GM19324 (cell line): ENCODE measurements around the gene SCAND1.
A peak's percentile ranks its signal among the peaks of the same experiment; 100 is the strongest.
"Not testable (repeated sequence)": the region's sequence is repeated elsewhere in the genome, so short reads cannot be mapped to it uniquely, and the experiment has no call there.

ENCODE experiments used
- ATAC-seq: cut with Tn5 transposase; IDR thresholded peaks from one replicate; pipeline ENCODE4 v1.9.1; 2021; ENCODE audit warnings: mild to moderate bottlenecking, moderate library complexity; ENCODE audit not compliant: unreplicated experiment, low FRiP score

Gene SCAND1

GRCh38 chr20:35963878-35964277 is 9.6 kb upstream of the SCAND1 start:
- ATAC-seq, result no peak

- not testable (repeated sequence) for ATAC-seq
Measured at GRCh38 chr20:35959291-35959690, 5.0 kb upstream of the SCAND1 start.

- no peak for ATAC-seq
Measured at GRCh38 chr20:35956616-35957015, 2.3 kb upstream of the SCAND1 start.

- no peak for ATAC-seq
Measured at GRCh38 chr20:35954907-35955251, 577 bp upstream of the SCAND1 start.

GRCh38 chr20:35953387-35954199 is 709 bp downstream of the SCAND1 start:
- peak; percentile 28 for ATAC-seq

GRCh38 chr20:35952480-35953386 is 1.6 kb downstream of the SCAND1 start:
- ATAC-seq, result no peak

GRCh38 chr20:35952080-35952479 is 2.2 kb downstream of the SCAND1 start:
- not testable (repeated sequence) for ATAC-seq

GRCh38 chr20:35950093-35950492 is 4.2 kb downstream of the SCAND1 start:
- ATAC-seq, result no peak

GRCh38 chr20:35947907-35948306 is 6.4 kb downstream of the SCAND1 start:
- no peak for ATAC-seq

- ATAC-seq, result no peak
Measured at GRCh38 chr20:35947489-35947888, 6.8 kb downstream of the SCAND1 start.

GRCh38 chr20:35942243-35942642 is 12.1 kb downstream of the SCAND1 start:
- ATAC-seq, result no peak

GRCh38 chr20:35941620-35942019 is 12.7 kb downstream of the SCAND1 start:
- ATAC-seq, result no peak

GRCh38 chr20:35939264-35939663 is 15.0 kb downstream of the SCAND1 start:
- ATAC-seq, result no peak

- no peak for ATAC-seq
Measured at GRCh38 chr20:35934050-35934449, 20.3 kb downstream of the SCAND1 start.

- ATAC-seq, result no peak
Measured at GRCh38 chr20:35929301-35929700, 25.0 kb downstream of the SCAND1 start.

- no peak for ATAC-seq
Measured at GRCh38 chr20:35920523-35920922, 33.8 kb downstream of the SCAND1 start.

GRCh38 chr20:35918021-35918420 is 36.3 kb downstream of the SCAND1 start:
- no peak for ATAC-seq

- no peak for ATAC-seq
Measured at GRCh38 chr20:35917077-35917476, 37.2 kb downstream of the SCAND1 start.

GRCh38 chr20:35912881-35913280 is 41.4 kb downstream of the SCAND1 start:
- ATAC-seq, result no peak

GRCh38 chr20:35910254-35910653 is 44.0 kb downstream of the SCAND1 start:
- ATAC-seq, result no peak

- ATAC-seq, result no peak
Measured at GRCh38 chr20:35909796-35910195, 44.5 kb downstream of the SCAND1 start.

- no peak for ATAC-seq
Measured at GRCh38 chr20:35909176-35909575, 45.1 kb downstream of the SCAND1 start.
